HepG2 (cell line): ENCODE data around the gene C22orf15. TPM values are rescaled to one million over a fixed set of nuclear protein-coding genes. Genes with fewer than 3 reads are reported as not detected.

Source experiments
- HDAC2 ChIP-seq: sonication (generic); formaldehyde crosslinking; IDR thresholded peaks from 2 replicates; pipeline ENCODE4 v1.4.0; 2020; ENCODE audit warnings: missing genetic modification reagents
- KAT7 ChIP-seq: IDR thresholded peaks from 2 replicates; pipeline ENCODE4 v1.6.1; 2018; ENCODE audit warnings: borderline replicate concordance, missing compliant biosample characterization
- MTA1 ChIP-seq: sonication (generic); formaldehyde crosslinking; IDR thresholded peaks from 2 replicates; pipeline ENCODE4 v1.4.0; 2020; ENCODE audit warnings: missing genetic modification reagents, mild to moderate bottlenecking, borderline replicate concordance
- MYC ChIP-seq: sonication (generic); formaldehyde crosslinking; IDR thresholded peaks from 2 replicates; pipeline ENCODE4 v1.9.0; 2021; ENCODE audit warnings: missing genetic modification reagents, borderline replicate concordance
- NCOR1 ChIP-seq: fragments of 200-600 bp; sonication (generic); IDR thresholded peaks from 2 replicates; pipeline ENCODE4 v1.7.0; 2017; ENCODE audit warnings: antibody characterized with exemption, low read length, borderline replicate concordance
- NFKBIZ ChIP-seq: IDR thresholded peaks from 2 replicates; pipeline ENCODE4 v1.6.1; 2018; ENCODE audit warnings: missing genetic modification reagents, missing compliant biosample characterization
- NR1H2 ChIP-seq: sonication (generic); formaldehyde crosslinking; IDR thresholded peaks from 2 replicates; pipeline ENCODE4 v1.8.1; 2022; ENCODE audit warnings: low read depth, missing genetic modification reagents, borderline replicate concordance
- SMAD1 ChIP-seq: sonication (generic); formaldehyde crosslinking; IDR thresholded peaks from 2 replicates; pipeline ENCODE4 v1.4.0; 2020; ENCODE audit warnings: missing genetic modification reagents, low read depth, mild to moderate bottlenecking, borderline replicate concordance
- SMC3 ChIP-seq: IDR thresholded peaks from 2 replicates; pipeline ENCODE4 v1.6.1; 2011; ENCODE audit warnings: low read length, improper control_type of control experiment
- SOX5 ChIP-seq: IDR thresholded peaks from 2 replicates; pipeline ENCODE4 v1.6.1; 2016; ENCODE audit warnings: borderline replicate concordance
- SP5 ChIP-seq: IDR thresholded peaks from 2 replicates; pipeline ENCODE4 v1.6.1; 2016; ENCODE audit warnings: low read depth, borderline replicate concordance
- ZBTB7B ChIP-seq: sonication (generic); formaldehyde crosslinking; IDR thresholded peaks from 2 replicates; pipeline ENCODE4 v1.4.0; 2020; ENCODE audit warnings: missing genetic modification reagents
- ZFP41 ChIP-seq: sonication (generic); formaldehyde crosslinking; IDR thresholded peaks from 2 replicates; pipeline ENCODE4 v1.4.0; 2020; ENCODE audit warnings: mild to moderate bottlenecking, missing genetic modification reagents, borderline replicate concordance
- ZFX ChIP-seq: sonication (generic); formaldehyde crosslinking; IDR thresholded peaks from 2 replicates; pipeline ENCODE4 v1.4.0; 2020; ENCODE audit warnings: mild to moderate bottlenecking, low read depth, missing genetic modification reagents, moderate library complexity
- ZMYM3 ChIP-seq: sonication (generic); formaldehyde crosslinking; IDR thresholded peaks from 2 replicates; pipeline ENCODE4 v1.5.1; 2020; ENCODE audit warnings: mild to moderate bottlenecking, missing genetic modification reagents
- ZNF207 ChIP-seq: fragments of 450-650 bp; IDR thresholded peaks from 2 replicates; pipeline ENCODE4 v1.6.1; 2016; ENCODE audit warnings: antibody characterized with exemption, borderline replicate concordance
- ZNF501 ChIP-seq: sonication (generic); formaldehyde crosslinking; IDR thresholded peaks from 2 replicates; pipeline ENCODE4 v1.5.1; 2020; ENCODE audit warnings: mild to moderate bottlenecking, moderate library complexity, missing genetic modification reagents
- ZNF567 ChIP-seq: sonication (generic); formaldehyde crosslinking; IDR thresholded peaks from 2 replicates; pipeline ENCODE4 v1.8.1; 2023; ENCODE audit warnings: mild to moderate bottlenecking, missing genetic modification reagents, borderline replicate concordance
- ZNF704 ChIP-seq: sonication (generic); formaldehyde crosslinking; IDR thresholded peaks from 2 replicates; pipeline ENCODE4 v1.8.1; 2023; ENCODE audit warnings: mild to moderate bottlenecking, inconsistent platforms, moderate library complexity, missing genetic modification reagents, borderline replicate concordance
- ZNF782 ChIP-seq: sonication (generic); formaldehyde crosslinking; IDR thresholded peaks from 2 replicates; pipeline ENCODE4 v1.4.0; 2020; ENCODE audit warnings: missing genetic modification reagents, mild to moderate bottlenecking, borderline replicate concordance
- ZNF891 ChIP-seq: sonication (generic); formaldehyde crosslinking; IDR thresholded peaks from 2 replicates; pipeline ENCODE4 v1.5.0; 2020; ENCODE audit warnings: mild to moderate bottlenecking, missing genetic modification reagents
- polyA plus RNA-seq, 8 experiments: library from polyadenylated mRNA; depleted of rRNA in 3 of 8; stranded (reverse) in 7 of 8; unstranded in 1 of 8; fragments of >200 nt; fragmentation: Illumina TruSeq in 4 of 8; extraction: Trizol in 4 of 8; gene quantifications; 2 replicates each; pipeline versions ENCODE4 v1.2.1 to v1.2.3, GENCODE V29; 2011 to 2016; ENCODE audit warnings: low read depth in 4 of 8, missing spikeins in 1 of 8, mixed read lengths in 1 of 8; ENCODE audit not compliant: insufficient read depth in 1 of 8
- total RNA-seq, 5 experiments: library from RNA; depleted of rRNA; stranded (reverse); fragments of >200 nt; fragmentation: Illumina TruSeq; extraction: Trizol; gene quantifications; 2 replicates each; pipeline ENCODE4 v1.2.3, GENCODE V29; 2016; ENCODE audit warnings: low read depth in 1 of 5
- TF ChIP-seq, protein P1 (sequence below): sonication (generic); formaldehyde crosslinking; IDR thresholded peaks from 2 replicates; pipeline ENCODE4 v1.4.0; 2020; ENCODE audit warnings: missing genetic modification reagents
- TF ChIP-seq, protein P2 (sequence below): IDR thresholded peaks from 2 replicates; pipeline ENCODE4 v1.6.1; 2016
- TF ChIP-seq, protein P3 (sequence below): sonication (generic); formaldehyde crosslinking; IDR thresholded peaks from 2 replicates; pipeline ENCODE4 v1.5.1; 2020; ENCODE audit warnings: mild to moderate bottlenecking, missing genetic modification reagents, borderline replicate concordance

The C22orf15 gene
- total and polyA plus RNA-seq, 2 of the 13 experiments (the other 11 are each of a cell fraction or from before 2014, with no cell fraction given) = not detected

GRCh38 chr22:23774114-23774921, 11.5 kb downstream of the C22orf15 start (continued):
- TF ChIP-seq SOX5 (CRISPR knock-in tag) (peak; percentile 78), ZNF501 (CRISPR knock-in tag) (peak; percentile 56; the same call in 1 of the 2 replicates), ZNF782 (CRISPR knock-in tag) (peak; percentile 33; the same call in 1 of the 2 replicates), ZFX (no peak; the same call in 1 of the 2 replicates), ZMYM3 (CRISPR knock-in tag) (peak; percentile 48; the same call in 1 of the 2 replicates), HDAC2 (CRISPR knock-in tag) (peak; percentile 91), MTA1 (peak; percentile 94; the same call in 1 of the 2 replicates), ZBTB7B (CRISPR knock-in tag) (peak; percentile 97), ZNF207 (no peak), ZNF891 (CRISPR knock-in tag) (0 out of 2 replicates have a peak, but pooled peaks have one; percentile 13), ZNF567 (CRISPR knock-in tag) (no peak; the same call in 1 of the 2 replicates), NR1H2 (no peak), KAT7 (CRISPR knock-in tag) (peak; percentile 63; the same call in 1 of the 2 replicates), SMAD1 (no peak), ZFP41 (CRISPR knock-in tag) (no peak), SMC3 (no peak), ZNF704 (CRISPR knock-in tag) (no peak; the same call in 1 of the 2 replicates), NCOR1 (peak; percentile 77; the same call in 1 of the 2 replicates), NFKBIZ (CRISPR knock-in tag) (0 out of 2 replicates have a peak, but pooled peaks have one; percentile 58), MYC (CRISPR knock-in tag) (peak; percentile 27; the same call in 1 of the 2 replicates), SP5 (CRISPR knock-in tag) (peak; percentile 85)
- TF ChIP-seq, protein P1, sequence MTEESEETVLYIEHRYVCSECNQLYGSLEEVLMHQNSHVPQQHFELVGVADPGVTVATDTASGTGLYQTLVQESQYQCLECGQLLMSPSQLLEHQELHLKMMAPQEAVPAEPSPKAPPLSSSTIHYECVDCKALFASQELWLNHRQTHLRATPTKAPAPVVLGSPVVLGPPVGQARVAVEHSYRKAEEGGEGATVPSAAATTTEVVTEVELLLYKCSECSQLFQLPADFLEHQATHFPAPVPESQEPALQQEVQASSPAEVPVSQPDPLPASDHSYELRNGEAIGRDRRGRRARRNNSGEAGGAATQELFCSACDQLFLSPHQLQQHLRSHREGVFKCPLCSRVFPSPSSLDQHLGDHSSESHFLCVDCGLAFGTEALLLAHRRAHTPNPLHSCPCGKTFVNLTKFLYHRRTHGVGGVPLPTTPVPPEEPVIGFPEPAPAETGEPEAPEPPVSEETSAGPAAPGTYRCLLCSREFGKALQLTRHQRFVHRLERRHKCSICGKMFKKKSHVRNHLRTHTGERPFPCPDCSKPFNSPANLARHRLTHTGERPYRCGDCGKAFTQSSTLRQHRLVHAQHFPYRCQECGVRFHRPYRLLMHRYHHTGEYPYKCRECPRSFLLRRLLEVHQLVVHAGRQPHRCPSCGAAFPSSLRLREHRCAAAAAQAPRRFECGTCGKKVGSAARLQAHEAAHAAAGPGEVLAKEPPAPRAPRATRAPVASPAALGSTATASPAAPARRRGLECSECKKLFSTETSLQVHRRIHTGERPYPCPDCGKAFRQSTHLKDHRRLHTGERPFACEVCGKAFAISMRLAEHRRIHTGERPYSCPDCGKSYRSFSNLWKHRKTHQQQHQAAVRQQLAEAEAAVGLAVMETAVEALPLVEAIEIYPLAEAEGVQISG (CRISPR knock-in tag) = peak; percentile 71; the same call in 1 of the 2 replicates
- TF ChIP-seq, protein P2, sequence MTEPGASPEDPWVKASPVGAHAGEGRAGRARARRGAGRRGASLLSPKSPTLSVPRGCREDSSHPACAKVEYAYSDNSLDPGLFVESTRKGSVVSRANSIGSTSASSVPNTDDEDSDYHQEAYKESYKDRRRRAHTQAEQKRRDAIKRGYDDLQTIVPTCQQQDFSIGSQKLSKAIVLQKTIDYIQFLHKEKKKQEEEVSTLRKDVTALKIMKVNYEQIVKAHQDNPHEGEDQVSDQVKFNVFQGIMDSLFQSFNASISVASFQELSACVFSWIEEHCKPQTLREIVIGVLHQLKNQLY (CRISPR knock-in tag) = peak; percentile 98
- TF ChIP-seq, protein P3, sequence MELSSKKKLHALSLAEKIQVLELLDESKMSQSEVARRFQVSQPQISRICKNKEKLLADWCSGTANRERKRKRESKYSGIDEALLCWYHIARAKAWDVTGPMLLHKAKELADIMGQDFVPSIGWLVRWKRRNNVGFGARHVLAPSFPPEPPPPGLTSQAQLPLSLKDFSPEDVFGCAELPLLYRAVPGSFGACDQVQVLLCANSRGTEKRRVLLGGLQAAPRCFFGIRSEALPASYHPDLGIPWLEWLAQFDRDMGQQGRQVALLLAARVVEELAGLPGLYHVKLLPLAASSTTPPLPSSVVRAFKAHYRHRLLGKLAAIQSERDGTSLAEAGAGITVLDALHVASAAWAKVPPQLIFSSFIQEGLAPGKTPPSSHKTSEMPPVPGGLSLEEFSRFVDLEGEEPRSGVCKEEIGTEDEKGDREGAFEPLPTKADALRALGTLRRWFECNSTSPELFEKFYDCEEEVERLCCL (CRISPR knock-in tag) = no peak
